Activated naive CD8-positive, alpha-beta T cell treated with anti-CD3 and anti-CD28 coated beads for 36 hours (primary cell): ENCODE data around the gene PTH1R. TPM values are rescaled to one million over a fixed set of nuclear protein-coding genes. Genes with fewer than 3 reads are reported as not detected.

ENCODE experiments used
- DNase-seq: peaks from one replicate; pipeline ENCODE4 v3.0.0; 2021
- H3K27ac Mint-ChIP-seq: one replicate; pipeline ENCODE4 v1.8.0; 2022; ENCODE audit warnings: mild to moderate bottlenecking, moderate library complexity, mixed read lengths
- H3K27me3 Mint-ChIP-seq: one replicate; pipeline ENCODE4 v1.8.0; 2022; ENCODE audit warnings: mild to moderate bottlenecking, mixed read lengths
- H3K36me3 Mint-ChIP-seq: one replicate; pipeline ENCODE4 v1.8.0; 2021; ENCODE audit warnings: mild to moderate bottlenecking, mixed read lengths
- H3K4me1 Mint-ChIP-seq: one replicate; pipeline ENCODE4 v1.8.0; 2021; ENCODE audit warnings: mixed read lengths
- H3K4me3 Mint-ChIP-seq: one replicate; pipeline ENCODE4 v1.8.0; 2022; ENCODE audit warnings: mild to moderate bottlenecking, moderate library complexity, mixed read lengths
- H3K9me3 Mint-ChIP-seq: one replicate; pipeline ENCODE4 v1.8.0; 2022; ENCODE audit warnings: mixed read lengths
- total RNA-seq, 2 experiments: library from RNA; stranded (reverse); gene quantifications; one replicate each; pipeline ENCODE4 v1.2.3, GENCODE V29; 2021

Gene PTH1R
- total RNA-seq, 2 experiments from 2014 or later, result not detected

DNA sequence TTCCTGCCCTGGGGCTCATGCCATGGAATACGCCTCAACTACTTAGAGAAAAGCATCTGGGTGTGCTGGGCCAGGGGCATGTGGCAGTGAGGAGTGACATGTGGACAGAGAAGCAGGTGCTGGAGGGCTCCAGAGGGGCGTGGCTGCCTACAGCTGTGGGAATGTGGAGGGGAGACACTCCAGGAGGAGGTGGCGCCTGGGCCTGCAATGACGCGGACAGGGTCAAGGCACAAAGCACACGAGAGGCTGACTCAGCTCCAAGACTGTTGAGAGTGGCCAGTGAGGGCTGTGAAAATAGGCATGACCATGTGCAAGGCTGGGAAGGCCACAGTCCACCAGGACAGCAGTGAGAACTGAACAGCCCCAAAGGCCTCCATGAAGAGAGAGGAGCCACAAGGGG, 48.5 kb downstream of the PTH1R start:
- H3K4me3 Mint-ChIP-seq, result no peak overlapping the region
- no peak overlapping the region for H3K27ac Mint-ChIP-seq
- peaks cover 36% of the 10 kb centered on the region for H3K4me1 Mint-ChIP-seq
- DNase-seq, result no peak
- no peaks in the 10 kb centered on the region for H3K27me3 Mint-ChIP-seq
- peaks cover 9% of the 10 kb centered on the region for H3K9me3 Mint-ChIP-seq
- H3K36me3 Mint-ChIP-seq, result peaks cover 48% of the 10 kb centered on the region

DNA sequence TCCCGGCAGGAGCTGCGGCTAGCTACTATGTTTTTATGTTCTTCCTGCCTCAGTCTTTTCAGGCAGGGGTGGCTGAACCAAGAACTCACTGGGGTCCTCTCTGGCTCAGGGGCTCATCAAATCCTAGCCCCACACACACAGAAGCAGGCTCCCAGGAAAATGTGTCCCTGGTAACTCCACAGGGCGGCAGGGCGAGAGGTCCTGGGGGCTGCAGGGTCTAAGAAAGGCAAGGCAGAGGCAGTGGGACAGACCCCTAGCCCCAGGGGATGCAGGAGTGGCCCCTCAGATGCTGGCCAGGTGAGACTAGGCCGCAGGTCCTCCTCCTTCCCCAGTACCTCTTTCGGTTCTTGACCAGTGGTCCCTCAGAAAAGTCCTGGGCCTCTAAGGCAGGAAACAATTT, 48.9 kb downstream of the PTH1R start:
- H3K27ac Mint-ChIP-seq, result no peak overlapping the region
- no peak overlapping the region for H3K4me3 Mint-ChIP-seq
- no peak for DNase-seq
- peaks cover 9% of the 10 kb centered on the region for H3K9me3 Mint-ChIP-seq
- H3K27me3 Mint-ChIP-seq, result no peaks in the 10 kb centered on the region
- H3K36me3 Mint-ChIP-seq, result peaks cover 48% of the 10 kb centered on the region
- H3K4me1 Mint-ChIP-seq, result peaks cover 39% of the 10 kb centered on the region

DNA sequence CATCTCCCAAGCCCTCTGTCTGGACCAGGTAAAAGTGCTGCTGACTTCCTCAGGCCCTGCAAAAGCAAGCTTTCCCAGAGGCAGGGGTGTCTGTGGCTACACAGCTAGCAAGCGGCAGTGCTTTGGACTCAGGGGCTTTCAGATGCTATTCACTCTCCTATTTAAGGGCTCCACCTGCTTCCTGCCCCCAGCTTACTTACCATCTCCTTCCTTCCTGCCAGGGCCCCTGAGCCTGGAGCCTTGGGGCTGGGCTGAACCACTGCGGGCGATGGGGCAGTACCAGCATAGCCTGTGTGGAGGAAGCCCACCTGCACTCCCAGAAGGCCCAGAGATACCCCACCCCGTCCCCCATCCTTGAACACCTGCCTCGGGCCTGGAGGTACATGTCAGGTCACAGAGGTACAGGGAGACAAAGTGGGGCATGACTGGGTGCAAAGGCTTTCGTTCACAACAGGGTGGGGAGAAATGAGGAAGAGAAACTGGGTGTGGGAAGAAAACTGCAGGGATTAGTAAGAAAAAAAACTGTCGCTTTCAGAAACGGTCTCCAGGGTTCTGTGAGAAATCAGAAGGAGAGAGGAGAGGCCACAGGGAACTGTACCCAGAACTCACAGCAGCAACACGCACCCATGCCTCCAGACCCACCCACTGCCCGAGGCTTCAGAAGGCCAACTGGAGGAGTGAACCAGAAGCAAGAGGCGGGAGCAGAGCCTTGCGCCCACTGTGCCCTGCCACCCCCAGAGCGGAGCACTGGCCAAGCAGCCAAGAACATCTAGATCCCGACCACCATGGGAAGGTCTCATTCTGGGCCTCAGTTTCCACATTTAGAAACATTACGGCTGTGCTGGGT, 49.6 kb downstream of the PTH1R start:
- Mint-ChIP-seq H3K9me3 (peaks cover 9% of the 10 kb centered on the region), H3K27me3 (no peaks in the 10 kb centered on the region), H3K36me3 (peaks cover 48% of the 10 kb centered on the region), H3K4me3 (no peak overlapping the region), H3K4me1 (peaks cover 45% of the 10 kb centered on the region), H3K27ac (peak overlapping the region; percentile 43)
- no peak for DNase-seq

DNA sequence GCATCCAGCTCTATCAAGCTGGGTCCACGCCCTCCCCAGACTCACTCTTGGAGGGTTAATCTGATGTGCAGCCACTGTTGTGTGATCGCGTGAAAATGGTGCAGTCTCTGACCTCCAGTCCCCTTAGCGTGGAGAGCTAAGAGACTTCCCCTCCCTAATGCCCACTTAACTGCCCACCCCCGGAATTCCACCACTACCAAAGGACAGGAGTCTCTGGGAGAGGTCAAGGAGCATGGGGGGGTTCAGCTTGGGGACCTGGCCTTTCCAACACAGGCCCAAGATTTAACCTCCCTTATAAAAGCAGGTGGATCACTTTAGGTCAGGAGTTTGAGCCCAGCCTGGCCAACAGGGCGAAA, 50.2 kb downstream of the PTH1R start:
- peaks cover 44% of the 10 kb centered on the region for H3K36me3 Mint-ChIP-seq
- no peak overlapping the region for H3K4me3 Mint-ChIP-seq
- peaks cover 51% of the 10 kb centered on the region for H3K4me1 Mint-ChIP-seq
- H3K9me3 Mint-ChIP-seq, result peaks cover 9% of the 10 kb centered on the region
- H3K27ac Mint-ChIP-seq, result peak overlapping the region; percentile 43
- no peak for DNase-seq
- H3K27me3 Mint-ChIP-seq, result no peaks in the 10 kb centered on the region

DNA sequence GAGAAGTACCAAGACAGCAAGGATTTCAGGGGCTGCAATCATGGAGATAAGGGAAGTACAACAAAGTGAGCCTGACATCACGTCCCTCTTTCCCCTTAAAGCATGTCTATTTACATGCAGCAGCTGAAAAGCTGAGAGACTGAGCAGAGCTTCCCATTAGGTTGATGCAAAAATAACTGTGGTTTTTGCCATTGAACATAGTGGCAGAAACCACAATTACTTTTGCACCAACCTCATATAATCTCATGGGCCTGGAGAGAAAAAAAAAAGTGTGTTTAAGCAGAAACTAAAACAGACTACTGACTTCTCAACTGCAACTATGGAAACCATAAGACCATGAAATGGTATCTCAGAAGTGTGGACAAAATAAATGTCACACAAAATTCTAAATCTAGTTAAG, 50.8 kb downstream of the PTH1R start:
- no peak for DNase-seq
- Mint-ChIP-seq H3K4me1 (peaks cover 51% of the 10 kb centered on the region), H3K27ac (no peak overlapping the region), H3K27me3 (no peaks in the 10 kb centered on the region), H3K4me3 (no peak overlapping the region), H3K36me3 (peaks cover 40% of the 10 kb centered on the region), H3K9me3 (peaks cover 9% of the 10 kb centered on the region)

DNA sequence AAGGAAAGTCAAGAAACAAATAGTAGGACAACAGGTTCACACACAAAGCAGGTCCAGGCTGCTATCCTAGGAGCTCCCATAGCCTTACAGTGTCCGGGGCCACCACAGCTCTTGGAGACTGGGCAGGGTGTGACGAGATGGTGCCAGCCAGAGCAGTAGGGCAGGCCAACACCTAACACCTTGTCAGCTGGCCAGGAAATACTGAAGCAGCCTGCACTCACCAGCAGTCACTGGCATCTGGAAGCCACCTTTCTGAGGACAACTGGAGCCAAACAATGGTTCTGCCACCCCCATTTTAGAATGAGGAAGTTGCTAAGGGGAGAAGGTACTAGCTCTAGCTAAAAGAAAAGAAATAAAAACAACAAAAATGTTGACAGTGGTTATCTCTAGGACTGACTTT, 51.8 kb downstream of the PTH1R start:
- H3K4me1 Mint-ChIP-seq, result peaks cover 53% of the 10 kb centered on the region
- H3K27ac Mint-ChIP-seq, result no peak overlapping the region
- peaks cover 35% of the 10 kb centered on the region for H3K36me3 Mint-ChIP-seq
- DNase-seq, result no peak
- peaks cover 9% of the 10 kb centered on the region for H3K9me3 Mint-ChIP-seq
- no peaks in the 10 kb centered on the region for H3K27me3 Mint-ChIP-seq
- H3K4me3 Mint-ChIP-seq, result no peak overlapping the region

DNA sequence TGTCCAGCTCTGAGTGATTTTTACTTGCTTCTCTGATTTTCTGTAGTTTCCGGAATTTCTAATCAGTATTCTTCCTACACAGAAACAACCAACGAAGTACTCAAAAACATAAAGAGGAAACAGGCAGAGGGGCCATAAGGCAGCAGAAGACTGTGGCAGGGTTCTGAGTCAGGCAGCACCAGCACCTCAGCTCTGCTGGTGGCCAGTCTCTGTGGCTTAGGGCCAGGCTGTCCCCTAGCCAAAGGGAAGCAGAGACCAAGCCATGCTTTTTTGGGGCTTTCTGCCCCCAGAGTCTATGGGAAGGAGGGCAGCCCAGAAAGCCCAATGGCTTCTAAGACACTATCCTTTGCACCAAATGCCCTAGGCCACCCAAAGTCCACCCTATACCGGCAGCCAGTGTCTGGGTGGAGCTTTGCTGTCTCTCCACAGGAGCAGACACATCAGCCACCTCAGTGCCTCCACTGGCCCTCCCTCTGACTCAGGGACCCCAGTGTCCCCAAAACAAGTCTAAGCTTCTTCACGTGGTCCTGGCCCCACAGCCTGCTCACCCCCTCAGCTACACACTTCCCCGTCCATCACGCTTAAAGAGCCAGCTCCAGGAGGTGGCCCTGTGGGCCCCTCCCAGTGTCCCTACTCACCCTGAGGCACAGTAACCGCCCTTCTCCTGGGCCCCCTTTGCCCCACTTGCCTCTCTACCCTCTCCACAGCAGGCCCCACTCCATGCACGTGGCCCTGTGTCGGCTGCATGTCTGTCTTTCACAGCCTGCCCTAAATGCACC, 52.8 kb downstream of the PTH1R start:
- Mint-ChIP-seq H3K4me1 (peaks cover 62% of the 10 kb centered on the region), H3K36me3 (peaks cover 37% of the 10 kb centered on the region), H3K4me3 (no peak overlapping the region), H3K9me3 (peaks cover 9% of the 10 kb centered on the region), H3K27me3 (no peaks in the 10 kb centered on the region), H3K27ac (peak overlapping the region; percentile 55)
- DNase-seq, result no peak

DNA sequence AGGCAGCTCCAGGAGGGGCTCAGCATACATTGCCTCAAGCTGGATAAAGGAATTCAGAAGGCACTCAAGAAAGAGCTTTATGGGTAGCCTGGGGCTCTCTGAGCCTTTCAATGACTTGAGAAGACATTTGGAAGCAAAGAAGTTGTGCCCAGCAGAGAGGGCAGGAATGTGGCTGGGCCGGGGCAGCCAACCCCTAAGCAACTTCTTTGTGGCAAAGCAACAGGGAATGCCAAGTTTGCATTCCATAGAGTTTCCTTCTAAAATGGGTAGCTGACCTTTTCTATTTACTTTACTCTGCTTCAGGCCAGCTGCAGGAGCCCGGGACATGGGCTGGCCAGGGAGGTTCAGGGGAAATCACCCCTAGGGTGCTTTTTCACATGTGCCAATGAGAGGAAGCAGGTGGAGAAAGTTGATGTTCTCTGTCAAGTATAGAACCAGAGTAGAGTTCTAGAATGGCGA, 53.5 kb downstream of the PTH1R start:
- peaks cover 37% of the 10 kb centered on the region for H3K36me3 Mint-ChIP-seq
- peak overlapping the region; percentile 55 for H3K27ac Mint-ChIP-seq
- H3K27me3 Mint-ChIP-seq, result no peaks in the 10 kb centered on the region
- peaks cover 67% of the 10 kb centered on the region for H3K4me1 Mint-ChIP-seq
- no peak overlapping the region for H3K4me3 Mint-ChIP-seq
- no peak for DNase-seq
- peaks cover 9% of the 10 kb centered on the region for H3K9me3 Mint-ChIP-seq

DNA sequence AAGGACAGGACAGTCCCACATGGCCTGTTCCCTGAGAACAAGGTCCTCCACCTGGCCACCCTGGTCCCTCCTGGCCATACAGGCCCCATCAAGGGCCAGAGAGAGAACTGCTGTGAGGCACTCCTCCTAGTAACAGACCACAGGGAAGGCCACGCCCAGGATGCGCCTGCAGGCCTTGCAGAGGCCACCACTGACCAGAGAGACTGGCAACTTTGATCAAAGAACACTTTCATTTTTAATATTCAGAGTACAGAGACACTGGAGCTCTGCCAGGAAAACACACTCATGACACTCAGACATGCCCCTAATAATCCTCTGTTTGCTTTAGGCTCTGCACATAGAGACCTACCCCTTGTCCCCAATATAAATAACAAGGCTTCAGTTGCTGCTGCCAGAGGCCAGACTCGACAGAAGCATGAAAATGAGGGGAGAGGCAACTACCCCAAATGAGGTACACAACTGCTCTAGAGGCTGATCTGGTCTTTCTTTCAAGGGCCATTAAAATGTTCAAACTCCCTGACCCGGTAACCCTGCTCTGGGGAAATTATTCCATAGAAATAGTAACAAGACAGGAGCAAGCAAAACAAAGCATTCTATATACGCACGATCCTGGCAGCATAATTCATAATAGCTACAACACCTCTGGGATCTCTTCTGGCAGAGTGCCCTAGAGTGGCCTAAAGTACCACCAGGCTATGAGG, 54.3 kb downstream of the PTH1R start:
- Mint-ChIP-seq H3K4me1 (peaks cover 66% of the 10 kb centered on the region), H3K4me3 (no peak overlapping the region), H3K27me3 (no peaks in the 10 kb centered on the region), H3K9me3 (peaks cover 9% of the 10 kb centered on the region), H3K27ac (peak overlapping the region; percentile 61), H3K36me3 (peaks cover 40% of the 10 kb centered on the region)
- no peak for DNase-seq

DNA sequence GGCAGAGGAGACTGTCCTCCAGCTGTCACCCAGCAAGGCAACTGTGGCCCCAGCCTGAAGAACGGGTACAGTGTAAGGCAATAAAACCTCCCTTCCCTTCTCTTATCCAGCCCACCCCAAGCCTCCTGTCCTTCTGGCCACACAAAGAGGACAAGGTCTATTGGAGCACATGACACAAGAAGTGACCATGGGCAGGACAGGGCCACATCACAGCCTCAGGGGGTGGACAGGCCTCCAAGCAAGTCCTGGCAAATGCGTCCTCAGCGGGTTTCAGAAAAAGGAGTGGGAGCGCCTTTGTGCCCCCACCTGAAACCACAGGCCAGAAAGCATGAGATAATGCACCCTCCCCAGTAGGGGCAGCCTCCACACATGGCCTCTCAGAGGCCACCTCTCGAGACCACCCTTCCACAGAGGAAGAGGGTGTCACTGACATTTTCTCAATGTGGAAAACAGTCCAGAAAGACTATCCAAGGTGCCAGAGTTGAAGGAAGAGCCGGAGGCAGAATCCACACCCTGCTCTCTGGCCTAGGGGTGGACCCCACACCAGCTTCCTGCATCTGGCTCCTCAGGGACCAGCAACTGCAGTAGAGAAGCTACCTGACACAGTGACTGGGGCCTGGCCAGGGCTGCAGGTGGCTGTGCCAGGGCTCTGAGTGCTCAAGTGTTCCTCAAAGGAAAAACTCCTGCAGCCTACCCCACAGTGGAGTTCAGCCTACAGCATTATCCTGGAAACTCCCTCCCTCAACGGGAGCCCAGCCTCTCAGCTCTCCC, 55.1 kb downstream of the PTH1R start:
- Mint-ChIP-seq H3K4me3 (no peak overlapping the region), H3K4me1 (peaks cover 58% of the 10 kb centered on the region), H3K9me3 (peaks cover 9% of the 10 kb centered on the region), H3K27me3 (no peaks in the 10 kb centered on the region), H3K36me3 (peaks cover 32% of the 10 kb centered on the region), H3K27ac (peak overlapping the region; percentile 28)
- no peak for DNase-seq

DNA sequence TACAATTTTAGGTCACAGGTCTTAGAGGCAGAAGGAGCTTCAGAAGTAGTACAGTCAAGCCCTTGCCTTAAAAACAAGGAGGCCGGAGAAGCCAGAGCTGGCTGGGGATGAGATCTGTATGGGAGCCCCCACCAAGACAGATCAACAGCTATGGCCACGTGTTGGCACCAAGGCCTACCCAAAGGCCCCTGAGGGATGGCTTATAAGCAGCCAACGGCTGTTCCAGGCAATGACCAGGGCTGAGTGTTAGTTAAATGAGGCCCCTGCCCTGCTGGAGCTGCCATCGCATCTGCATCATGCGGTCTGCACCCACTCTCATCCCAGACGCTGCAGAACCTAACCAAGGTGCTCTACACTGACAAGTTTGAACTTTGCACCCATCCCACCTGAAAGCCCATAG, 55.7 kb downstream of the PTH1R start:
- Mint-ChIP-seq H3K27me3 (no peaks in the 10 kb centered on the region), H3K36me3 (peaks cover 34% of the 10 kb centered on the region), H3K9me3 (peaks cover 9% of the 10 kb centered on the region), H3K27ac (no peak overlapping the region), H3K4me1 (peaks cover 55% of the 10 kb centered on the region), H3K4me3 (no peak overlapping the region)
- DNase-seq, result no peak

DNA sequence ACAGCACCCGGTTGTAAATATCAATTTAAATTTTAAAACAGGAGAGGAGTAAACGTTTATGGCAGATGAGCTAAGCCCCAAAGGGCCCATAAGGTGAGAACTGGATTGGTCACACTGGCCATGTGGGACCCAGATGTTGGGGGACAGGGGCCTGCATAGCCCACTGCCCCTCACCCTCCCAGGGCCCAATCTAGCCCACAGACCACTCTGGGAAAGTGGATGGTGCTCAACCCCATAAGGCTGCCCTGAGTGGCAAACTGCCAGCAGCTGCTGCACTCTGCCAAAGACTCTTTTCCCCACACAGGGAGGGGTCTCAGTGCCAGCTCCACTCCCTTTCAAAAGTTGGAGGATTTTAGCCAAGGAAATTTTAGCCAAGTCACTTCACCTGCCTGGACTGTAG, 56.6 kb downstream of the PTH1R start:
- Mint-ChIP-seq H3K27ac (no peak overlapping the region), H3K27me3 (no peaks in the 10 kb centered on the region), H3K36me3 (peaks cover 29% of the 10 kb centered on the region), H3K9me3 (peaks cover 2% of the 10 kb centered on the region), H3K4me3 (no peak overlapping the region), H3K4me1 (peaks cover 53% of the 10 kb centered on the region)
- DNase-seq, result no peak

DNA sequence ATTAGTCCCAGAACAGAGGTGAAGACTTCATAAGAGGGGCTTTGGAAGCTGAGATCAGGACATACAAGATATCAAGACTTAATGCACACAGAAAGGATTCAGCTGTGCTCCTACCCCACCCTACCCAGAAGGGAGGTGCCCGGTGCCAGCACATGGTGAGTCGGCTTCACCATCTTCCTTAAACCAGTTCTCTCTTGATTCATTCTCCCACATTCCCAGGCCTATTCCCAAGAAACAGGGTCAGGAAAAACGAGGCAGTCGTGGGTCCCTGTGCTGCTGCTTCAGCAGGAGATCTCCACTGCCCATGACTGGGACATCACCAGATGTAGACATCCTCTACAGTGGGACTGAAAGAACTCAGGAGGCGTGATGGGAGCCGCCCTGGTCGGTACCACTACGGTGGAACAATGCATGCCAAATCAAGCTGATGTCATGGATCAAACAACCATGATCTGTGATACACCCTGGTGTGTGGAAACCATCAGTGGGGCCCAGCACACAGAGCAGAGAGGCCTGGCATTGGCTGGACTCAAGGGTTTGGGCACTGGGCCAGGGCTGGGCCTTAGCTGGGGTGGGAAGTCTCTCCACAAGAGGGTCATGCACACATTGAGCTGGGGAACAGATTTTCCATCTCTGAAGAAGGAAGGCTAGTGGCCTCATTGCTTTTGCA, 57.1 kb downstream of the PTH1R start:
- no peaks in the 10 kb centered on the region for H3K9me3 Mint-ChIP-seq
- peaks cover 26% of the 10 kb centered on the region for H3K36me3 Mint-ChIP-seq
- no peak for DNase-seq
- no peak overlapping the region for H3K4me3 Mint-ChIP-seq
- no peak overlapping the region for H3K27ac Mint-ChIP-seq
- peaks cover 51% of the 10 kb centered on the region for H3K4me1 Mint-ChIP-seq
- H3K27me3 Mint-ChIP-seq, result no peaks in the 10 kb centered on the region

DNA sequence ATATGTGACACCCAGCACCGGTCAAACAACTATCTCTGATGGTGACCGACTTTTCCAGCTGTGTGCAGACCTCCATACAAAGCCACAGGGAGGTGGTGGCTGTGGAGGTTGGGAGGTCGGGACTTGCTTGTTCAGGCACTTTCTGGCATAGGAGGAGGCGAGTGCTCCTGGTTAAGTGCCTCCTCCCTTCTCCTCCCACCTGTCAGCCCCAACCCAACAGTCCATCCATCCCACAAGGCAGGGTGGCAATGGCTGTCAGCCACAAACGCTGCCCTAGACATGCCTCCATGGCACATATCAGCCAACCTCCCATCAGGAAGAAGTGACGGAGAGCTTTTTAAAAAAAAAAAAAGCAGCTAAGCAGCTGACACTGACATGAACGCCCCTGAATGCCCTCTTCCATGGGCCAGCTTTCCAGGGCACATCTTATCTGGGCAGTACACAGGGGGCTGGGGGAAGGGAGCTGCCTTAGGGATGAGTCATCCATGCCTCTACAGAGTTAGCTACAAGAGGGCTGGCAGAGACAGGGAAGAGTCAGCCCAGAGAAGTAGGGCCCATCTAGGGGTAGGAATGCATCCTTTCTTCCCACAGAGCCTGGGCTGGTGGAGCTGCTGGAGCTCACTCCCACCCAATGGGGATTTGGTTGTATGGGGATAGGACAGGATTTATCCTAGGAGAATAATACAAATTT, 57.8 kb downstream of the PTH1R start:
- Mint-ChIP-seq H3K36me3 (peaks cover 22% of the 10 kb centered on the region), H3K27ac (peak overlapping the region; percentile 66), H3K4me1 (peaks cover 53% of the 10 kb centered on the region), H3K9me3 (no peaks in the 10 kb centered on the region), H3K27me3 (no peaks in the 10 kb centered on the region), H3K4me3 (no peak overlapping the region)
- no peak for DNase-seq
